Activated CD8-positive, alpha-beta memory T cell treated with anti-CD3 and anti-CD28 coated beads, Interleukin-2, amount 50 U/mL, for 4 hours (primary cell): ENCODE measurements around the gene RAPGEF1.

Experiments used
- DNase-seq: peaks from one replicate; pipeline ENCODE4 v3.0.0-alpha.2; 2020

Gene RAPGEF1

DNA sequence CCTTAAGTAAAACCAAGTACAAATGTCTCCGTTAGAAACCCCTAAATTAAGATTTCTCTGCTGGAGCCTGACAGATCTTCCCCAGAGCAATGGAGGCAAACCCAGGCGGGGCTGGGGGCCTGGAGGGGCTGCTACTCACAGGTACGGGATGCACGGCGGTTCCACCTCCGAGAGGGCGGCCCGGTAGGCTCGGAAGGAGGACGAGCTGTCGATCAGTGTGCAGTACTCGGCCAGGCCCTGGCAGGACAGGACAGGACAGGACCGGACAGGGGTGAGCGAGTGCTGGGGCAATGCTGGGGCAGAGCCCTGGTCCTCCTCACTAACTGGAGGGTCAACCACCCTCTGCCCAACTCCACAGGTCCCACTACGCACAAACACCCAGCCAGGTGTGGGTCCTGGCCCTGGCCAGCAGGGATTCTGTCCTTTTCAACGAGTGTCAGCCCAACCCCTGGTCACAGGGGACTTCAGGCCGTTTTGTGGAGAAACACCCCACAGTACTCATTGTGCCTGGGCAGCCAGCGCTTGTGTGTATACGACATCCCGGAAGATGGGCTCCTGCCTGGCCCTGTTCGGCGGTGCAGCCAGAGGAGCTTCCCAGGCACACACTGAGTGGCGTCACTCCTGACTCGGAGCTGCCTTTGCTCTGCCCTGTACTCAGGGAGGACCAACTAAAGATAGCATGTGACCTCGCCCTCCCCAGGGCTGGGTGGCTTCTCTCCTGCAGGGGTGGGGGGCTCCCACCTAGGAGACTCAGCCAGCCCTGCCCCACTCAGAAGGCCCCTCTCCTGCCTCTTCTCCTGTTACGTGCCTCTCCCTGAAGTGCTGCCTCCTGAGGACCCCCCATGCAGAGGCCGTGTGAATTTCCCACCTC, 157.2 kb downstream of the RAPGEF1 start:
- DNase-seq = no peak

DNA sequence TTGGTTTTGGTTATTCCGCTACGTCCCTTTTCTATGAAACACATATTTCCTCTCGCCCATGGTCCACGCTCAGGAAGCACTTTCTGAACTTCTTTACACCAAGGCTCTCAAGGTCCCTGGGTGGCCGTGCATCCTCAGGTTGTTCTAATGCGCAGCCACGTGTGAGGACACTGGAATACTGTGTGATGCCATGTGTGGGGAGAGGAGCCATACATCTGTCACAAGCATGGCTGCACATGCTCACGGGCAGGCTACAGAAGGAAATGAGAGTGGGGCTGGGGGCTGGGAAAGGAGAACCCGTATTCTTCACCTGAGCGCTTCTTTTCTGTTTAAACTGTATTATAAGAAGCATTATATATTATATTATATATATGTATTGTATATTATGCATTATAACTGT, 157.8 kb downstream of the RAPGEF1 start:
- DNase-seq = no peak

DNA sequence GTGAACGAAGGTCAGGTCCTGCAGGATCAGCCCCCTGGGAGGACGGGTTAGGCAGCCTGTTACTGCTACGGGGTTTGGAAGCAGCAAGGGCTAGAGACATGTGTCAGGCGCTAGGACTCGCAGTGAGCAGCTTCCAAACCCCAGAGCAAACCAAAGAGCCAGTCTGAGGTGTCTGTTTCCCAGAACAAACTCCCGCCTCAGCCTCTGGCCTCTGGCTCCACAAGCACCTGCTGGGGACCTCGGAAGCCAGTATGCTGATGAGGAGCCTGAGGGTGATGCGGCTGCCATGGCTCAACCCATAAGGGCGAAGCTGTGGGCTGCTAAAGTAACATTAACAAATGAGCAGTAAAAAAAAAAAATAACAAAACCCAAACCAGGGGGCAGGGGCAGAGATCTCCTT, 159.5 kb downstream of the RAPGEF1 start:
- no peak for DNase-seq

DNA sequence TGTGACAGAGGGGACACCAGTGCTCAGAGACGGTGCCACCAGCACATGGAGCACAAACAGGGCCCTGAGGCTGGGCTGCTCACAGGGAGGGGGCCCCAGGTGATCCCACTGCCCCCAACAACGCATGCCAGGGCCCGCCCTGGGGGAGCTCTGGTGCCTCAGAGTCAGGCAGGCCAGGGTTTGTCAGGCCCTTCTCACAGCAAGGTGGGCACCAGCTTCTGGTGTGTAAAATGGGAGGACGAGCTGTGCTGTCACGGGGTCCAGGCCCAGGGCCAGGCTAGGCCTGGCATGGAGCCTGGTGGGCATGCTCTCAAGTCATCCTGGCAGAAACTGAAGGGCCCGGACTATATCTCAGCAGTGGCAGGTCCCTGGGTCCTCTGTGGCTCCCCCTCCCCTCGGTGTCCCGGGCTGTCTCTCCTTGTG, 160.1 kb downstream of the RAPGEF1 start:
- DNase-seq = no peak

DNA sequence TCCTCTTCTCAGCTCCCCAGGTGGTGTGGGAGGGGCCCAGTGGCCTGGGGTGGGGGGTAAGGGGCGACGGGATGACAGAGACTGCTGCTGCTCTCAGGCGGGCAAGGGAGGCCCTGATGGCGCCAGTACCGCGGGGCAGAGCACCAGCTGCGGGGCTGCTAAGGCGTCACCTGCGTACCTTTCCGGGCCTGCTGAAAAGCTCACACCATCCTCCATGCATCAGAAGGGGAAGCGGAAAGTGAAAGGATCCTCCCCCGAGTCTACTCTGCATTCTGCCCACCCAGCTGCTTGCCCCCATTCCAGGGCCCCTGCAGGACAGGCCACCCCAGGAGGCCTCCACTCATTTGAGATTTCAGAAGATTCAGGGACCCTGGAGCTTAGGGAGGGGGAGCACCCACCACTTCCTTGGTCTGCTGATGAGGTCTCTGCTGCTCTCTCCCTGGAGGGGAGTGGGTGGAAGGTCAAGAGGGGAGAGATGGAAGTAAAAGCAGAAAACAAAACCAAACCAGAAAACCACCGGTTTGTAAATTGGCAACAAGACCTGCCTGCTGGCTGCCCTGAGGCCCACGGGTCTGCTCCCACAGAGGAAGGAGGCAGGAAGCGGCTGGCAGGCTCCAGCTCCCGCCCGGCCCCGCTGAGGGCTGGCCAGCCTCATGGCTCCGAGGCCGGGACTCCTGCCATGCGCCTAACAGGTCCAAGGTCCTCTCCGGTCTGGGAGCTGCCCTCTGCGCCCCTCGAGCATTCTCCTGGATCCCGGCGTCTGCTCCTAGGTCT, 161.0 kb downstream of the RAPGEF1 start:
- peak; percentile 42 for DNase-seq

DNA sequence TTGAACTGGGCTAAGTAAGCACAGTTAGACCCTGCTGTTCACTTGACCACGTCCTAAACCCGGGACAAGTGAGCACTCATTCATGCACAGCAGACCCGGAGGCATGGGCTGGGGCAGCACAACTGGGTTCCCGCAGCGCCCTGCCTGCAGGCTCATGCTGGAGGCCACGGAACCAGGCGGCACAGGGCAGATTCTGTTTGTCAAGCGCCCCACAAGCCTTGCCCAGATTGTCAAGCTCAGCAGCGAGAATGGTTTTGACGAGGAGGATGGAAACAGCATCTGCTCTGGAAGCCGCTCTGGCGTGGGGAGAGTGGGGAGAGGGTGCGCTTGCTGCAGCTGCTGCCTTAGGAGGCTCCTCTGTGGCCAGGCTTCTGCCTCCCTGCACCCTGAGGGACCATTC, 161.9 kb downstream of the RAPGEF1 start:
- DNase-seq = no peak

DNA sequence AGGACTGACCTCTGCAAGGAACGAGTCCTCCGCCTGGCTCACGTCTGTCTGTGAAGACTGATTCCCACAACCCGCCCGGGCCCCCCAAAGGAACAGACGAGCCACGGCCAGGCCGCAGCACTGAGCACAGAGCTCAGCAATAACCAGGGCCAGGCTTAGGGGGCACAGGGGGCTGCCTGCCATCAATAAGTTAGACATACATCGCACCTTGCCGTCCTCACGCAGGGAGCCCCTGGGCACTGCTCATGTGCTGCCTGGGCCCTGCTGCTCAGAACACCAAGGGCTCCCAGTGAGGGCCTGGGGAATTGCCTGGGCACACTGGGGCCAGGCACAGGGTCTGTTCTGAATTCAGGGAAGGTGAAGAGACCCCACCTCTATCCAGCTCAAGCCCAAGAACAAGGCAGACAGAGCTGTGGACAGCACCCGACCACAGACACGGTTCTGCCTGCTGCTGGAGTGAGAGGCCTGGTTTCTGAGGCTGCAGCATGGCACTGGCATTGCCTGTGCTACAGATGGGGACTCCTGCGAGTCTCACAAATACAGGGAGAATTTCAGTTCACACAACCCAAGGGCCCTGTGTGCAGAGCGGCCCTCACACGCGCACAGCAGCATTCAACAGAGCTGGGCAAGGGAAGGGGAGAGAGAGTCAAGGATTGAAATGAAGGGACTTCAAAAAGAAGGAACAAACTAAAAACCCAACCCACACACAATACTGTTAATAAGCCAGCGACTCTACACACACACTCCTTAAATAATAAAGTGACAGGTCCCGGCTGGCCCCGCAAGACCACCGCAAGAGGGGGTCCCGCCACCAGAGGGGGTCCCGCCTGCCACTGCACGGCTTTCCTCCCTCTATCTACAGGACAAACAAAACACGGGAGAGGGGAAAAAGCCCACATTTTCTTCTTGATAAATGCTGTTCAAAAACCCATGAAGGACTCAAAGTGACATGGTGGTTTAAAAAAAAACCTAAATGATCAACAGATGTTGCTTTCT, 162.6 kb downstream of the RAPGEF1 start:
- DNase-seq = no peak

DNA sequence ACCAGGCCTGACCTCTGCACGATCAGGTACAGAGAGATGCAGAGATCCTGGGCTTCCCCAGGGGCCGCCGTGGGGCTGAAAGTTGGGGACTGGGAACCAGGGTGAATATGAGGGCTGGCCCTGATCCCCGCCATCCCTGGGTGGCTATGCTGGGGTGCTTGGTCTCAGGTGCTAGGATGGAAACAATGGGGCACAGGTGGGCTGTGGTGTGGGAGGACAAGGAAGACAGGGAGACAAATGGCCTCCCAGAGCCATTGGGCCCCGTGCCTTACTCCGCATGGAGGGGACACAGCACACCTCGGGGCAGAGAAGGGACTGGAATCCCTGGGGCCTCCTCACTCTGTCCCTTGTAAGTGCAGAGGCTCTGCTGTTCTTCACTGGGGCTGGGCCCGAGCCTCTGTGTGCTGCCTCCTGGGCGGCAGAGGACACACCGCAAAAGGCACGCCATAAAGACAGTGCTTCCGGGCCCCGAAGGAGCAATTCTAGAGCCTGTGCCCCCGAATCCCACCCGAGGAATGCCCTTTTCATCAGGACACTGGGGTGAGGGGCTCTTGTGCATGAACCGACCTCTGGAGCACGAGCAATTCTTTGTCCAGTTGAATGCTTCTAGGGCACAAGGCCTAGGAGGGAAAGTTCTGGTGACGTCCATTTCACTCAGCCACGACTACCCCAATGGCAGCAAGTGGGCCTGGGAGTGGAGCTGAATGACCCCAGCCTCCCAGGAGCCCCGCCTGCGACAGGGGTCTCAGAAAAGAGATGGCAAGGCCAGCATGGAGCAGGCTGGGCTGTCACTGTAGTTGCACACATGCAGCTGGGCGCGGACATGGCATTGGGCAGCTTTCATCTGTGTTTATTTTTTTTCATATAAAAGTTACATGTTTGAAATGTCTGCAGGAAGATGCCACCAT, 163.7 kb downstream of the RAPGEF1 start:
- no peak for DNase-seq

DNA sequence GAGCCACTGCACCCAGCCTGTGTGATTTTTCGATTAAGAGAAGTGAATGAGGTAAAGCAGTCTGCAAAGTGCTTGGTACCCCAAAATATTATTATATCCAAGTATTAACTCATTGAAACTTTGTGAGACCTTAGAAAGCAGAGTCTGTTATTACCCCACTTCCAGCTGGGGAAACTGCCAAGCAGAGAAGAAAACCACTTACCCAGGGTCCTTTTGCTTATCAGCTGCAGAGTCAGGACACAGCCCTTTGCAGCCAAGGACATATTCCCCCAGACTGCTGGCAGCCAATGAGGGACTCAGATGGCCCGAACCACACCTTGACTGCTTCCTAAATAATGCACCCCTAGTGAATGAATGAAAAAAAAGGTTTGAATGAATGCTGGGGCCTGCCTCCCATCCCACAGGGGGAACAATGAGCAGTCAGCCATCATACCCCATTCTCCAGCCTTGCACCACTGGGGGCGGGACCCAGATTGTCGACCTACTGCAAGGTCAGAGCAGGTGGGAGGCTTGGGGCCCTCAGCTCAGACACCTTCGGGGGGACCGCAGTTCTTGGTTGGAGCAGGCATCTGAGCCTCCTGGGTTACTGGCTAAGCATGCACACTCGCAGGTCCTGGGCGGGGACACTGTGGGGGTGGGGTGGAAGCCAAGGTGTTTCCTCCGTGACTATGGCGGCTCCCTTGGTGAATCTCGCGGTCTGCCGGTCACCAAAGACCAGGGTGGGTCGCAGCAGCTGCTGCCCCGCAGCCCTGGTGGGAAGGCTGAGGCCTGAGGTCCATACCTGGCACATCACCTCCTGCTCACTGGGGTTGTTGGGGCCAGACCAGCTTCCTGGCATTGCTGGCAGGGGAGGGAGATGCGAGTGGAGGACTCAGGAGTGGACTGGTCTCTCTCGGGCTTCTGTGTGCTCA, 164.9 kb downstream of the RAPGEF1 start:
- DNase-seq = no peak

DNA sequence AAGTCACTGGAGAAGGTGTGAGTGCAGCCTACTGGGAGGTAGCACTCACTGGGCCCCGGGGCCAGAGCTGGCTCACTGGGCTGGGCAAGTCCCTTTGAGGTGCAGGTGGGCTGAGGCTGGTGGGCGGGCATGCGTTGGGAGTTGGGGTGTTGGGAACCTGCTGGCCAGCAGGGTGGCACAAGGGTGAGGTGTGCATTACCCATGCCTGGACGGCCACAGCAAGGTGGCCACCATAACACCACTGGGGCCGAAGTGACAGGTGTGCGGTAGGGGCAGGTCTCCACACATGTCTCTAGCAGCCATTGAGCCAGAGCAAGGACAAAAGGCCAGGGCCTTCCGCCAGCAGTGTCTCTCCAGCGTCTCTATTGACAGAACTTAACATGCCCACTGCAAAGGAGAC, 172.0 kb downstream of the RAPGEF1 start:
- no peak for DNase-seq

DNA sequence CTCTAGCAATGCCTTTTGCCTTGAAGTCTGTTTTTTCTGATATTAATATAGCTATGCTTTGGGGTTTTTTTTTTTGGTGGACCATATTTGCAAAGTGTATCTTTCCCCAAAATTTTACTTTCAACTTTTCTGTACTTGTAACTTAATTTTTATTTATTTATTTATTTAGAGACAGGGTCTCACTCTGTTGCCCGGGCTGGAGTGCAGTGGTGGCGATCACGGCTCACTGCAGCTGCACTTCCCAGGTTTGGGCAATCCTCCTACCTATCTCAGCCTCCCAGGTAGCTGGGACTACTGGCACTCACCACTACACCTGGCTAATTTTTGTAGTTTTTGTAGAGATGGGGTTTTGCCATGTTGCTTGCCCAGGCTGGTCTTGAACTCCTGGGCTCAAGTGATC, 173.7 kb downstream of the RAPGEF1 start:
- DNase-seq = no peak

DNA sequence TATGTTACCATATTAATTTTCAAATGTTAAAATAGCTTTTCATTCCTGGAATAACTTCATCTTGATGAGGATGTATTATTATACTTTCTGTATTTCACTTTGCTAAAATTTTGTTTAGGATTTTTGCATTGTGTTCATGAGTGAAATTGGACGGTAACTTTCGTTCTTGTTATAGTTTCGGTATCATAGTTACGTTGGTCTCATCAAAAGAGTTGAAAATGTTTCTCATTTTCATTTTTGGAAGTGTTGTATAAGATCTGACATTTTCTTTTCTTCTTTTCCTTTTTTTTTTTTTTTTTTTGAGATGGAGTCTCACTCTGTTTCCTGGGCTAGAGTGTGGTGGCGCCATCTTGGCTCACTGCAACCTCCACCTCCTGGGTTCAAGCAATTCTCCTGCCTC, 174.5 kb downstream of the RAPGEF1 start:
- DNase-seq = no peak

DNA sequence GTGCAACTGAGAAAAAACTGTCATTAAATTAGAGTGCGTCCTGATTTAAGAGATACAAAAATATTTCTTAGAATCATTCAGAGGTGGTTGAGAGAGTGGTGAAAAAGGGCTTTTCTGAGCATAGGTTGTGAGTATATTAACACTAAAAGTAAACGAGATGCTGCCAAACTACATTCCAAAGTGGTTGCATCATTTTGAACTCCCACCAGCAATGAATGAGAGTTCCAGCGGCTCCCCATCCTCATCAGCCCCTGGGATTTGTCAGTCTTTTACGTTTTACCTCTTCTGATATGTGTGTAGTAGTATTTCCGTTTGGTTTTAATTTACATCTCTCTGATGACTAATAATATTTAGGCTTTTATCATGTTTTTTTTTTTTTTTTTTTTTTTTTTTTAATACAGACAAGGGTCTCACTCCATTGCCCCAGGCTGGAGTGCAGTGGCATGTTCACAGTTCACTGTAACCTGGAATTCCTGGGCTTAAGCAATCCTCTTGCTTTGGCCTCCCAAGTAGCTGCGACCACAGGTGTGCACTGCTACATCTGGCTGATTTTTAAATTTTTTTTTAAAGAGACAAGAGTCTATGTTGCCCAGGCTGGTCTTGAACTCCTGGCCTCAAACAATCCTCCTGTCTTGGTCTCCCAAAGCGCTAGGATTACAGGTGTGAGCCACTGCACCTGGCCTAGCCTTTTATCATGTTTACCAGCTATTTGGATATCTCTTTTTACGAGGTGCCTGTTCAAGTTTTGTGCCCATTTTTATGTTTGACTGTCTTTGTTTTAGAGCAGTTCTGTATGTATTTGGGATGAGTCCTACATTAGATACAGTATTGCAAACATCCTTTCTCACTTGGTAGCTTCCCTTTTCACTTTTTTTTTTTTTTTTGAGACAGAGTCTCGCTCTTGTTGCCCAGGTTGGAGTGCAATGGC, 177.6 kb downstream of the RAPGEF1 start:
- DNase-seq = no peak

DNA sequence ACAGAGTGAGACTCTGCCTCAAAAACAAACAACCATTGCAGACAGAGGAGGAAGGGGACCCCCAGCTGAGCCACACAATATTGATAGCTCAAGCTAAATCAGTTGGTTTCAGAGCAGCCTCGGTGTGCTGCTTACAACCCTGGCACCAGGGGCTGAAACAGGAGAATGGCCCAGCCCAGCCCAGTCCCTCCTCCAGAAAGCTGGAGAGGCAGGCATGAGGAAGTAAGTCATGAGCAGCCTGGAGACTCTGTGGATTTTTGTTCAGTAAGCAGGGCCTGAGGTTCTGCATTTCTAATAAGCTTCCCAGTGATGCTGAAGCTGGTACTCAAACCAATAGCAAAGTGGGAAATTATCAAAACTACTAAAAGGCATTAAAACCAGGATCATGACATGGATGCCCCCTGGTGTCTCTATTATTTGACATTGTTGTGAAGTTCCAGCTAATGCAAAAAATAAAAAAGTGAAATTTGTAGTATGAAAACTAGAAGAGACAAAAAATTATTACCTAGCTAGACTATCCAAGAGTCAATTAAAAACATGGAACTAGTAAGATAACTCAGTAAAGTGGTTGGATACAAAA, 180.4 kb downstream of the RAPGEF1 start:
- no peak for DNase-seq

DNA sequence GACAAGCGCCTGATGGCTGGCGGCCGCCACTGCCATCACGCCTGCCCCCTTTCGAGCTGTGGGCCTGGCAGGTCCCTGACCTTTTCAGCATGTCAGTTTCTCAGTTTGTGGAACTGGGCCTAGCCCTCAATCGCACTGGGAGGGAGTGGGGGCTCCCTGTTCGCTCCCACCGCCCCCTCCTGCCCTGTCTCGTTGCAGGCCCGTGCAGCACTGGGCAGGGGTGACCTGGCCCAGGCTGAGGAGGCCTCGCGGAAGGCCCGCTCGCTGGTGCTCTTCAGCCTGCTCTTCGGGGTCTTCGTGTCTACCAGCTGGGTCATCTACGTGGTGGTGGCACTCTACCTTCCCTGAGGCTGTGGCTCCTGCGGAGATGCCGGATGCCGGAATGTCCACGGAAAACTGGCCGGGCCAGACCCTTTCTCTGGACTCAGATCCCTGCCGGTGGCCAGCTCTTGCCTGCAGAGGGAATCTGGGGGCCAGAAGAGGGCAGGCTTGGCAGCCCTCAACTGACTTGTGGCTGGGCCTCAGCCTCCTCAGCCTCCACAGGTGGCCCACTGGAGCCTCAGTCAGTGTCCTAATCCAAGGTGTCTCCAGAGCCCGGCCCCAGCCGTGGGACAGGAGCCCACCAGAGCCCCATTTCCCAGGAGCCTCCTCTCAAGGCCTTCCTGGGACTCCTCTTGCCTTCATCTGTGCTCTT, 181.9 kb downstream of the RAPGEF1 start:
- no peak for DNase-seq

DNA sequence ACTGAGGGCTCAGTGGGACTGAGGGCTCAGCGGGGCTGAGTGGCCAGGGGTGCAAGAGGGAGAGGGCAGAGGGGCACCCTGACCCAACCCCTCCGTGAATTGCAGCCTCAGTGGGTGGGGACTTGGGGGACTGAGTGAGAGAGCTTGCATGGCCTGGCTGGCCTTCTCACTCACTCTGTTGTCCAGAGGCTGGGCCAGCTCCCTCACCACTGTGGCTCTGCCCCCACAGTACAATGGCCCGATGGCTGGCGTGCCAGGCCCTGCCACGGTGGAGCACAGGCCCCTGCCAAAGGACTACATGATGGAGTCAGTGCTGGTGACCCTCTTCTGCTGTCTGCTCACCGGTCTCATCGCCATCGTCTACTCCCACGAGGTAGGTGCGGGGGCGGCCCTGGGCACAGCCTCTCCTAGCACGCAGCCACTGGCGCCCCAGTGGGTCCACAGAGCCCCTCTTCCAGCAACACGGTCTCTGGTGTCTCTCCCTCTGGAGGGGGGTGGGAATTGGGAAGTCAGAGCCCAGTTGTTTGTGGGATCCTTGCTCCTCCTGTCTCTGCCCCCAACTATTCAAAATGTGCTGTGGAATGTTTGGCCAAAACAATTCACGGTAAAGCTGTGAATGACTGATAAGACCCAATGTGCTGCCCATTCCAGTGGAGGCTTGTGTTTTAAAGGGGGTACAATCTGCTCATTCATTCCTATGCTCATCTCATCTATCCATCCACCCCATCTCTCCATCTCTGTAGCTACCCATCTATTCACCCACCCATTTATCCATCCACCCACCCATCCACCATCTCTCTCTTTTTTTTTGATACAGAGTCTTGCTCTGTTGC, 183.8 kb downstream of the RAPGEF1 start:
- no peak for DNase-seq

DNA sequence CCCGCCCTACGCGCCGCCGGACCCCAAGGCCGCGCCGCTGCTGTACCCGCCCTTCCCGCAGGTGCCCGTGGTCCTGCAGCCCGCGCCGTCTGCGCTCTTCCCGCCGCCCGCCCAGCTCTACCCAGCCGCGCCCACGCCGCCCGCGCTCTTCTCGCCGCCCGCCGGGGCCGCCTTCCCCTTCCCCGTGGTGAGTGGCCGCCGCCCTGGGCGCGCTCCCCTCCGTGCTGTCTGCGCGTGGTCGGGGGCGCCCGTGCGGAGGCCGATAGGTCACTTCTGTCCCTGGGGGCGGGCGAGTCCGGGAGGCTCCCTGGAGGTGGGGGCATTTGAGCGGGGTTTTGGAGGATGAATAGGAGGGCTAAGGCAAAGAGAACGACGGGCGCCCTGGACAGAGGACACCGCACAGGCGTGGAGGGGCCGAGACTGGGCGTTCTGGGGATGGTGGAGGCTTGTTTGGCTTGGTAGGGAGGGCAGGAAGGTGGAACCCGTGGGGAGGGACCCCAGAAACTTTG, 185.0 kb downstream of the RAPGEF1 start:
- no peak for DNase-seq
